Uterus (tissue), 2 donors: ENCODE measurements around the gene CRTAC1.

Experiments used
- POLR2A ChIP-seq, 2 donors: fragments of 450-650 bp; IDR thresholded peaks; one replicate each; pipeline ENCODE4 v1.6.1; 2016; ENCODE audit warnings: antibody characterized with exemption in 2 of 2, mild to moderate bottlenecking in 1 of 2, moderate library complexity in 1 of 2
- TF ChIP-seq, protein P1 (sequence below), 4 experiments: fragments of 200-600 bp in 2 of 4; fragments of 450-650 bp in 2 of 4; sonication (generic) in 2 of 4; IDR thresholded peaks; one replicate each; pipeline ENCODE4 v1.5.1; 2016 to 2019; ENCODE audit warnings: antibody characterized with exemption in 4 of 4, mild to moderate bottlenecking in 2 of 4, moderate library complexity in 1 of 4

DNA sequence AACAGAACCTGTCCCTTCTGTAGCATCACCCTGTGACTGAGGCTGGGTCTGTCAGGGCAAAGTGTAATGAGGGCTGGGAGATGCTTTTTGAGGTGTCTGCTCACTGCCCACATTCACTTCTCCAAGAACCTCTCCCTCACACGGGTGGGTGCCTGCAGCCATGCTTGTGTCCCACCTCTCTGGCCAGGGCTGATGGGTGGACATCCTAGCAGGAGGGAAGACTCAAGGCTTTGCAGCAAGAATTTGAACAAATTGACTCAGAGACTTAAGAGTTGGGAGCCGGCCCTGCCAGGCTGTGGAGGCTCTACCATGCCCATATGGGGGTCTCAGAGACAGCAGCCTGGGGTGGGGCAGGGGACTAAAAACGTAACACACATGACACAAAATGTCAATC, 147.3 kb downstream of the CRTAC1 start:
- TF ChIP-seq POLR2A (IDR thresholded peaks at IDR 0.05) = no peak
- TF ChIP-seq, protein P1, sequence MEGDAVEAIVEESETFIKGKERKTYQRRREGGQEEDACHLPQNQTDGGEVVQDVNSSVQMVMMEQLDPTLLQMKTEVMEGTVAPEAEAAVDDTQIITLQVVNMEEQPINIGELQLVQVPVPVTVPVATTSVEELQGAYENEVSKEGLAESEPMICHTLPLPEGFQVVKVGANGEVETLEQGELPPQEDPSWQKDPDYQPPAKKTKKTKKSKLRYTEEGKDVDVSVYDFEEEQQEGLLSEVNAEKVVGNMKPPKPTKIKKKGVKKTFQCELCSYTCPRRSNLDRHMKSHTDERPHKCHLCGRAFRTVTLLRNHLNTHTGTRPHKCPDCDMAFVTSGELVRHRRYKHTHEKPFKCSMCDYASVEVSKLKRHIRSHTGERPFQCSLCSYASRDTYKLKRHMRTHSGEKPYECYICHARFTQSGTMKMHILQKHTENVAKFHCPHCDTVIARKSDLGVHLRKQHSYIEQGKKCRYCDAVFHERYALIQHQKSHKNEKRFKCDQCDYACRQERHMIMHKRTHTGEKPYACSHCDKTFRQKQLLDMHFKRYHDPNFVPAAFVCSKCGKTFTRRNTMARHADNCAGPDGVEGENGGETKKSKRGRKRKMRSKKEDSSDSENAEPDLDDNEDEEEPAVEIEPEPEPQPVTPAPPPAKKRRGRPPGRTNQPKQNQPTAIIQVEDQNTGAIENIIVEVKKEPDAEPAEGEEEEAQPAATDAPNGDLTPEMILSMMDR (IDR thresholded peaks at IDR 0.05) = no peak
